Suprapubic skin (tissue), 4 donors: ENCODE data around the gene OLFML2A. TPM values are rescaled to one million over a fixed set of nuclear protein-coding genes. Genes with fewer than 3 reads are reported as not detected.
A peak's percentile ranks its signal among the peaks of the same experiment; 100 is the strongest.

Source experiments
- DNase-seq, 2 donors: peaks; one replicate each; pipeline ENCODE4 v3.0.0-alpha.2; 2019; ENCODE audit warnings: low spot score in 2 of 2
- H3K27ac ChIP-seq: fragments of 200-600 bp; sonication (generic); one replicate; pipeline ENCODE4 v1.5.1; 2019
- H3K27me3 ChIP-seq: fragments of 200-600 bp; sonication (generic); one replicate; pipeline ENCODE4 v1.5.1; 2019
- H3K36me3 ChIP-seq: fragments of 200-600 bp; sonication (generic); one replicate; pipeline ENCODE4 v1.5.1; 2019
- H3K4me1 ChIP-seq: fragments of 200-600 bp; sonication (generic); one replicate; pipeline ENCODE4 v1.5.1; 2019
- H3K4me3 ChIP-seq: fragments of 200-600 bp; sonication (generic); one replicate; pipeline ENCODE4 v1.5.1; 2019; ENCODE audit warnings: mild to moderate bottlenecking
- H3K9me3 ChIP-seq: fragments of 200-600 bp; sonication (generic); one replicate; pipeline ENCODE4 v1.5.1; 2019
- CTCF ChIP-seq, 2 donors: fragments of 200-600 bp in 1 of 2; fragments of 450-650 bp in 1 of 2; sonication (generic) in 1 of 2; IDR thresholded peaks; one replicate each; pipeline ENCODE4 v1.5.1; 2016 to 2019; ENCODE audit warnings: antibody characterized with exemption in 2 of 2, mild to moderate bottlenecking in 1 of 2, moderate library complexity in 1 of 2
- EP300 ChIP-seq: sonication (generic); formaldehyde crosslinking; IDR thresholded peaks from one replicate; pipeline ENCODE4 v1.6.1; 2017; ENCODE audit warnings: antibody characterized with exemption
- POLR2A ChIP-seq, 2 donors: fragments of 450-650 bp; IDR thresholded peaks; one replicate each; pipeline ENCODE4 v1.6.1; 2017; ENCODE audit warnings: antibody characterized with exemption in 2 of 2, mild to moderate bottlenecking in 2 of 2, moderate library complexity in 2 of 2
- POLR2AphosphoS5 ChIP-seq, 3 donors: sonication (generic); formaldehyde crosslinking; IDR thresholded peaks; one replicate each; pipeline ENCODE4 v1.6.1; 2017; ENCODE audit warnings: antibody characterized with exemption in 3 of 3
- WGBS: methylation state at CpG from one replicate; pipeline ENCODE4 v1.1.5; 2018; 5-methylcytosine and 5-hydroxymethylcytosine counted together
- total RNA-seq, 4 donors: library from RNA; depleted of rRNA; stranded (reverse); fragments of >200 nt; gene quantifications; one replicate each; pipeline ENCODE4 v1.1.0, GENCODE V29; 2016

Gene OLFML2A
- total RNA-seq, 4 donors from 2014 or later: 14.6 to 36.8 (median 18.9) TPM

DNA sequence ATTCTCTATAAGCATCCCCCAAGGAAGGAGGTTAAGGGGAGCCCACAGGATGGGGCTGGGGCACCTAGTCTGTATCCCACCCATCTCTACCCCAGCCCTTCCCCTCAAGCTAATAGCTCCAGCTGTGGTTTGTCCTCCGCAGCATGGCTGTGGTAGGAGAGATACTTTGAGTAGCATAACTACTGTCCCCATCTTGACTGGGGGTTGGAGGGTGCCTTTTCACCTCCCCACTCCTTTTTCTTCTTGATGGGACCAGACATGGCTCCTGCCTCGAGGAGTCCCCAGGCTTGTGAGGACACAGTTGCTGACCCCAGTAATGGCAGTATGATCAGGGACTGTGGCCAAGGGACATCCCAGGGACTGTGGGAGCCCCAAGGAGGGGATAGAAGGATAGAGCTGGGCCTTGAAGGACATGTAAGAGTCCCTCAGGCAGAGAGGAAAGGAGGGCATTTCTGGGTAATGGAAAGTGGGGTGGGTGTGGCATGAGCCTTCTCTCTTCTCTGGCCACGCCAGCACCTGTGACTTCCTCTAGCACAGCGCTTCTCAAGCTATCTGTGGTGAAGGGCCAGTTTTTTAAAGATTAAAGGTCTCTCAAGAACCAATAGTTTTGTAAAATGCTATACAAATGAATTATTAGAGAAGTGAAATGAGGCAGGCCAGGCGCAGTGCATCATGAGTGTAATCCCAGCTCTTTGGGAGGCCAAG, 14.0 kb downstream of the OLFML2A start:
- Histone ChIP-seq H3K36me3 (peaks cover 14% of the 10 kb centered on the region), H3K27me3 (no peaks in the 10 kb centered on the region), H3K9me3 (no peaks in the 10 kb centered on the region), H3K4me1 (peaks cover 20% of the 10 kb centered on the region), H3K27ac (no peak overlapping the region), H3K4me3 (no peak overlapping the region)
- TF ChIP-seq EP300 (no peak), CTCF (IDR thresholded peaks at IDR 0.05) (no peak), POLR2A (IDR thresholded peaks at IDR 0.05) (no peak), POLR2AphosphoS5 (IDR thresholded peaks at IDR 0.05) (no peak)
- DNase-seq: peak in 1 of 2 donors; percentile 34
- 93% methylated on average over 5 of the region's 5 CpGs for WGBS

GRCh38 chr9:124792257-124793014, 15.5 kb downstream of the OLFML2A start:
- no peaks in the 10 kb centered on the region for H3K27me3 ChIP-seq
- peaks cover 30% of the 10 kb centered on the region for H3K4me1 ChIP-seq
- TF ChIP-seq EP300 (no peak), POLR2AphosphoS5 (IDR thresholded peaks at IDR 0.05) (no peak), POLR2A (IDR thresholded peaks at IDR 0.05) (no peak), CTCF (IDR thresholded peaks at IDR 0.05) (no peak)
- DNase-seq: no peak
- H3K36me3 ChIP-seq: peaks cover 11% of the 10 kb centered on the region
- 72% methylated on average over 7 of the region's 8 CpGs for WGBS
- no peak overlapping the region for H3K27ac ChIP-seq
- H3K4me3 ChIP-seq: no peak overlapping the region
- H3K9me3 ChIP-seq: no peaks in the 10 kb centered on the region

DNA sequence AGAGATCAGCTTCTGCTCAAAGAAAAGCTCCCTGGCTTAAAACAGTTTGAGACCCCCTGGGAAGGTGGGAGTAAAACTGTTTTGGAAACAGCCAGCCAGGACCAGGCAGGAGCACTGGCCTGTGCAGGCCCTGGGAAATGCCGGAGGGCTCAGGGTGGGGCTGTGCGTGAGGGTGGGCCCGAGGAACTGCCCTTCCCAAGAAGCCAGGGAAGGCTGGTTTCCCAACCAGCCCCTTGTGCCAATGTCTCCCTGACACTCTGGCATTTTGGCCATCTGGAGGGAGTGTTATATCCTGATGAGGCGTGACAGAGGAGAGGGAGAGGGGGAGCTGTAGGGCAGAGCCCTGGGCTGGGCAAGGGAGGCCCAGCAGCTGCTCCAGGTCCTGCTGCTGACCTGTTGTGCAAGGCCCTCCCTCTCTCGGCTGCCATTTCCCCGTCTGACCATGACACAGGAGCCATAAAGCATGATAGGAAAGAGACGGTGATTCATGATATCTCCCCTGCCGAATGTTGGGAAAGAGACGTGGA, 16.1 kb downstream of the OLFML2A start:
- H3K27ac ChIP-seq: no peak overlapping the region
- WGBS: 46% methylated on average over 7 of the region's 9 CpGs
- peaks cover 36% of the 10 kb centered on the region for H3K4me1 ChIP-seq
- H3K36me3 ChIP-seq: peaks cover 8% of the 10 kb centered on the region
- no peak for DNase-seq
- no peaks in the 10 kb centered on the region for H3K9me3 ChIP-seq
- TF ChIP-seq POLR2AphosphoS5 (IDR thresholded peaks at IDR 0.05) (peak in 1 of 3 donors; percentile 12), CTCF (IDR thresholded peaks at IDR 0.05) (no peak), EP300 (no peak), POLR2A (IDR thresholded peaks at IDR 0.05) (no peak)
- no peaks in the 10 kb centered on the region for H3K27me3 ChIP-seq
- H3K4me3 ChIP-seq: no peak overlapping the region

DNA sequence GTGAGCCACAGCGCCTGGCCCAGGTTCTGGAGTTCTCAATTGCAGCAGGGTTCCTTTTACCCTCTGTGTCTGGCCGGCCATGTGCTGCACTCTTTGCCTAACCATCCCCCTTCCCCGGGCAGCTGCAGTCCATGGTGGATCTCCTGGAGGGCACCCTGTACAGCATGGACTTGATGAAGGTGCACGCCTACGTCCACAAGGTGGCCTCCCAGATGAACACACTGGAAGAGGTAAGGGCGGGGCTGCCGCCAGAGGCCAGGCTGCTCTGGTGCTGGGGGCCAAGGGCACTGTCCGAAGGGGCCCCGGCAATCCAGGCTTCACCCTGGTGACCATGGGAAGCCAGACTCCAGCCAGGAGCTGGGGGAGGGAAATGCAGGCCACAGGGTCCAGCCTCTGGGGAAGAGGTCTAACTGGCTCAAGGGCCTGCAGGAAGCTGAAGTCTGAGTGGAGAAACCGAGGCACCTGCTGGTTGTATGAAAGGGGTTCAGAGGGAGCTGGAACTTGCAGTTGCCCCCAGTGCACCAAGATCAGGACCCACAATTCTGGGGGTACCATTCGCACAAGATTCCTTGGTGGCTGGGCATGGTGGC, 18.1 kb downstream of the OLFML2A start:
- Histone ChIP-seq H3K27me3 (no peaks in the 10 kb centered on the region), H3K27ac (no peak overlapping the region), H3K4me1 (peaks cover 54% of the 10 kb centered on the region), H3K36me3 (no peaks in the 10 kb centered on the region), H3K4me3 (no peak overlapping the region), H3K9me3 (no peaks in the 10 kb centered on the region)
- TF ChIP-seq POLR2AphosphoS5 (IDR thresholded peaks at IDR 0.05) (no peak), EP300 (no peak), POLR2A (IDR thresholded peaks at IDR 0.05) (no peak), CTCF (IDR thresholded peaks at IDR 0.05) (no peak)
- 83% methylated on average over 6 of the region's 11 CpGs for WGBS
- DNase-seq: no peak
